ENCODE data around the gene TNN. TPM values are rescaled to one million over a fixed set of nuclear protein-coding genes. Genes with fewer than 3 reads are reported as not detected.
"Not testable (repeated sequence)": the region's sequence is repeated elsewhere in the genome, so short reads cannot be mapped to it uniquely, and the experiment has no call there.

The TNN gene
- total RNA-seq, 1 experiment from 2014 or later = not detected

DNA sequence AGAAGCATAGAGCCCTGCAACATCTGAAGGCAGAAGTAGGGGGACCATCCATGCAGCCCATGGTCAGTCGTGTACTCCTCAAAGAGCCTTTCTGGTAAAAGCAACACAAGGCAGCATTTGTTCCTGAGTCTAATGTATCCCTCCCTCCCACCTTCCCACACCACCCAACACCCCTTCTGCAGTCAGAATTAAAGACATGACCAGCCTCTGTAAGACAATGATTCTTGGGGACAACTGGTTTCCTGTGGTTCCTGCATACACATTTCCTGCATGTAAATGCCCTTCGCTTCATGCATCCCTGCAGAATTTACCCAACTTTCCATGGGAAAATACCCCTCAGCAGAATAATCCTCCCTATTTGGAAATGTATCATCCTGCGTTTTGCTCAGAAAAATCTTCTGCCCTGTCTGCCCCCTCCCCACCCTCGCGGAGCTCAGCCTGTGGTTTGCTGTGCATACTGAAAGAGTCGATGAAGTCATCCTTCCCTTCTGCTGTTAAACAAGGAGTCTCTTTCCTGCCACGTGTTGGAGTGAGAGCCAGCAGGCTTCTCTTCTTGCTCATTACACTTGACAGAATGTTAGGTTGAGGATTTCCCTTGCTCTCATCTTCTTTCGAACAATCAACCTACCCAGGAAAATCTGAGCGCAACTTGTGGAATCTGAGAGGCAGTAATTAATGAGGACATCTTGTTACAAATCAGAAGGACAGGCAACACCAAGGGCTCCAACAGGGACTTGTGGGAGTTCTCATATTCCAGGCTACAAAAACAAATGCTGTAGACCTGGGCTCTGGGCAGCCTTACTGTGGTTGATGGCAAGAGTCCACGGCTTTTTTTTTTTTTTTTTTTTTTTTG lies 4.7 kb downstream of the TNN start:
- DNase-seq (ENCODE audit: low read depth) = peak; percentile 57

DNA sequence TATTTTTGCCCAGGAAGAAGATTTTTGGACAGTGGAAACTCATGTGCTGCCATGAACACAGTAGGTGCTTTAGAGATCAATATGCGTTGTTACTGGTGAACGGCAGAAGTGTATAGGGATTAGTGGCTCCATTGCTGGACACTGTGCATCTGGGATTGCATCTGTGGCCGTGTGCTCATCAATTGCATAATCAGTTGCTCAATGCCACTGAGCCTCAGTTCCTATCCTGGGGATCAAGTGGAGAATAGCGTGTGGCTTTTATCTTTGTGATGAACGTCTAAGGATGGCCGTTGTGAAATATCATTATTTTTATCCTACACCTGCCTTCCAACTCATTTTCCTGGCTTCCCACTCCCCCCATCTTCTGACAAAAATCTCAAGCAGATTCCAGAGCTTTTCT lies 5.4 kb downstream of the TNN start:
- DNase-seq (ENCODE audit: low read depth) = peak; percentile 4

DNA sequence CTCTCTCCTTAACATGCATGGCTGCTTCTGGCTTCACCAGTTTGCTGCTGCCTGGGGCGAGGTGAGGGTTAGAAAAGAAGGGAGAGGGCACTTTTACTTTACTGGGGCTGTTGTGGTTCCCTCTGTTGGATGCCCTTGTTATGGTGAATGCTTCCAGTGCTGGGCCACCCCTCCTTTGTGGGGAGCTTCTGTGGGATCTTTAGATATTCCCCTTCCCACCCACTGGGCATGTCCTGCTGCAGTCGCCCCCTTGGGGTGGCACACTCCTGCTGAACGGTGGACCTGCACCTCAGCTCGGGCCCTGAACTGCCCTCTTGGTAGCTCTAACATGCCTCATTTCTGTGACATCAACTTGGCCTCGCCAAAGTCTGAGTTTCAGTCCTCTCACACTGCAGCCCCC lies 6.0 kb downstream of the TNN start:
- DNase-seq (ENCODE audit: low read depth) = no peak

DNA sequence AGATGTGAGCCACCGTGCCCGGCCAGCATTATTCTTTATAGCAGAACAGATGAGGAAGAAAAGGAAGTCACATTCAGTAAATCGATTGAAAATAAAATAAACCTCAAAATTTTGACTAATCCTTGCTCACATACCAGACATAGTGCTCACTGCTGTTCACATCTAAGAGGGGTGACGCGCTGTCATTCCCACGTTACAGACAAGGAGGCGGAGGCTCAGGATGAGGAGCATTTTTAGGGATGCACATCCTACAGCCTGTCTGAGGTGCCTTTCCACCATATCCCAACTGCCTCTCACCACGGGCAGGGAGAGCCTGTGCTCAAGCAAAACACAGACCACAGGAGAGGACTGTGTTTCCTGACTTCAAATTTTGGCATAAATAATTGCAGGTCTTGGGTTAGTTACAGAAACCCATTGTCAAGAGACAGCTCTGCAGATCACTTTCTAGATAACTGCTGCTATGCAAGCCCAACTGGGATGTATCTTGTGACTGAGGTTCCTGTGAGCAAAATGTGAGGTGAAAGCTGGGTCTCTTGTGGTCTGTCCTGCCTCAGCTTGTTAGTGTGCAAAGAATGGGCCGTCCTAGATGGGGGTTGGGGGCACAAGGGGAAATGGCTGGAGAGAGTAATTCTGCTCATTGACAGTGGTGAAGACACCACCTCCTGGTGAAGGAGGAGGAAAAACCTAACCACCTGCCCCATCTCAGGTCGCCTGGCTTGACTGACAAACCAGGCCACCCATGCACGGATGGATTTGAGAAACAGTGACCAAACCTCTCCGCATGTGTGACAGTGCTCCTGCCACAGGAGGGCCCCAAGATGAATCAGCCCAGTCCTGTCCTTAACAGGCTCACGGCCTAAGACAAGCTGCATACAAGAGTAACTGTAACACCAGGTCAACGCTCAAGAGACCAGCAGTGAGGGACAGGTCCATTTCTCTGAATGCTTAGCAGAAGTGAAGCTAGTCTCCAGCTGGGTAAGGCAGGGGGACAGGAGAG lies 8.2 kb downstream of the TNN start:
- DNase-seq (ENCODE audit: low read depth) = no peak

DNA sequence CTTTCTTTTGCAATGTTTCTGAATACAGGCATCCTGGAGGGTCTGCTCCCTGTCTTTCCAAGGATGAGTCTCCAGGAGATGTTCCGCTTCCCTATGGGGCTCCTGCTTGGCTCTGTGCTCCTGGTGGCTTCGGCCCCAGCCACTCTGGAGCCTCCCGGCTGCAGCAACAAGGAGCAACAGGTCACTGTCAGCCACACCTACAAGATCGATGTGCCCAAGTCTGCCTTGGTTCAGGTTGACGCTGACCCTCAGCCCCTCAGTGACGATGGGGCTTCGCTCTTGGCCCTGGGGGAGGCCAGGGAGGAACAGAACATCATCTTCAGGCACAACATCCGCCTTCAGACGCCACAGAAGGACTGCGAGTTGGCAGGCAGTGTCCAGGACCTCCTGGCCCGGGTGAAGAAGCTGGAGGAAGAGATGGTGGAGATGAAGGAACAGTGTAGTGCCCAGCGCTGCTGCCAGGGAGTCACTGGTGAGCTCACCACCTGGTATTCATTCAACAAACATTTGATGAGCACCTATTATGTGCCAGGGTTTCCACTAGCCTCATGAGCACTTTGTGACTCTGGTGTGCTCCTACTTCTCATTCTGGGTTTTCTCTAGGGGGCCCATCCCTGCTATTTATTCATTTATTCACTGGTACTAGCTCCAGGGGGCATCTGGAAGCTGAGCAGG lies 9.9 kb downstream of the TNN start:
- DNase-seq (ENCODE audit: low read depth) = no peak

DNA sequence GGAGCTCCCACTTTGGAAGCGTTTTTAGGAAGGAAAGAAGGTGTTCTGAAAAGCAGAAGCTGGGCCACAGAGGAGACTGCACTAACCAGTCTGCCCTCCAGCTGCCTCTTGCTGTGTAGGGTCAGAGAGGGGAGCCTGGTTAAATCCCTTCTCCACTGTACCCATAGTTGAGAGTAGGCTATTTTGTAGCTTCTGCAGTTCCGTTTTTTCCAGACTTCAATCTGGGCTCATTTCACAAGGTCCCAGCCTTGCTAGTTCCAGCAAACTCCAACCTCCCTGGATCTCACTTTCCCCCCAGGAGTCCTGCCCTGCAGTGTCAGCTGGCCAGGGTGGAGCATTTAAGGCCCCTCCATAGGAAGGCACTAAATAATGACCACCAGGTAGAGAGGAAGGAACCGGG lies 11.0 kb downstream of the TNN start:
- no peak for DNase-seq (ENCODE audit: low read depth)

DNA sequence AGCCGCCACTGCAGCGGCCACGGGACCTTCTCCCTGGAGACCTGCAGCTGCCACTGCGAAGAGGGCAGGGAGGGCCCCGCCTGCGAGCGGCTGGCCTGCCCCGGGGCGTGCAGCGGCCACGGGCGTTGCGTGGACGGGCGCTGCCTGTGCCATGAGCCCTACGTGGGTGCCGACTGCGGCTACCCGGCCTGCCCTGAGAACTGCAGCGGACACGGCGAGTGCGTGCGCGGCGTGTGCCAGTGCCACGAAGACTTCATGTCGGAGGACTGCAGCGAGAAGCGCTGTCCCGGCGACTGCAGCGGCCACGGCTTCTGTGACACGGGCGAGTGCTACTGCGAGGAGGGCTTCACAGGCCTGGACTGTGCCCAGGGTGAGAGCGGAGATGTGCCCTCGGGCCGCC lies 11.7 kb downstream of the TNN start:
- no peak for DNase-seq (ENCODE audit: low read depth)

DNA sequence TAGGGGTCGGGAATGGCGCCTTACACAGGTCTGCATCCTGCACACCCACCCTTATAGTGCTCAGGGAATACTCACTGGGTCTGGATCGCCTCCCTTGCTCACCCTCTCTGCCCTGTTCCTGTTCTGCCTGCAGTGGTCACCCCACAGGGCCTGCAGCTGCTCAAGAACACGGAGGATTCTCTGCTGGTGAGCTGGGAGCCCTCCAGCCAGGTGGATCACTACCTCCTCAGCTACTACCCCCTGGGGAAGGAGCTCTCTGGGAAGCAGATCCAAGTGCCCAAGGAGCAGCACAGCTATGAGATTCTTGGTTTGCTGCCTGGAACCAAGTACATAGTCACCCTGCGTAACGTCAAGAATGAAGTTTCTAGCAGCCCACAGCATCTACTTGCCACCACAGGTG lies 12.4 kb downstream of the TNN start:
- DNase-seq (ENCODE audit: low read depth) = no peak

DNA sequence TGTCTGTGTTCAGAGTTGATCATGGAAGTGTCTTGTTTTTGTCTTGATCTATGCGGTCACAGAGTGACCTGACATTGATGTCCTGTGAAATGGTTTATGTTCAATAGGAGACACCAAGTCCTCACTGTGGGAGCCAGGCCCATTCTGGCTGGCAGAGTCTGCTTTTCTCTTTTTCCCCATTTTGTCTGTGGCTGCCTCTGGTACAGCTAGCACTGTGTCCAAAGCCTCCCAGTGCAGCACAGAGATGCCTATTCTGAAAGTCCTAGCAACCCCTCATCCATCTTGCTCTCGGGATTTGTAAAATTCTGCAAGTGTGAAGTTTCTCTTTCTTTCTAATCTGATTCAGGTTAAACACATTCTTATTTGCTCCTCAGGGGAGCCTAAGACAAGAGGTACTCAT lies 14.3 kb downstream of the TNN start:
- no peak for DNase-seq (ENCODE audit: low read depth)

DNA sequence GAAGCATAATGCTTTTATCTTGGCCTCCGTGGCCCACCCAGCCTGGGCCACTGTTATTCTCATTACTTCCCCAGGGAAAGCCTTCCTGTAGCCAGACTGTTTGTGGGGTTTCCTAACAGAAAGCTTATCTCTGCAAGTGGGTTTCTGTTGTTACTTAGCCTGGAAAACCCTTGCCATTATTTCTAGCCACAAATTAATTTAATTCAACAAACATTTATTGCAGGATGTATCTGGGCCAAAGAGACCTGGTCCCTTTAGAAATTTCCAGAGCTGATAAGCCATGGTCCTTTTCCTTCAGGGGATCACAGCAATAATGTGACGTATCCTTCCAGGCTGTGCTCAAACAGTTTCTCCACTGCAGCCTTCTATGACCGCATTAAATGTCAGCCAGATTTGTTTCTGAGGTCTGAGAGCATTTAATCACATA lies 20.9 kb downstream of the TNN start:
- DNase-seq (ENCODE audit: low read depth) = no peak

DNA sequence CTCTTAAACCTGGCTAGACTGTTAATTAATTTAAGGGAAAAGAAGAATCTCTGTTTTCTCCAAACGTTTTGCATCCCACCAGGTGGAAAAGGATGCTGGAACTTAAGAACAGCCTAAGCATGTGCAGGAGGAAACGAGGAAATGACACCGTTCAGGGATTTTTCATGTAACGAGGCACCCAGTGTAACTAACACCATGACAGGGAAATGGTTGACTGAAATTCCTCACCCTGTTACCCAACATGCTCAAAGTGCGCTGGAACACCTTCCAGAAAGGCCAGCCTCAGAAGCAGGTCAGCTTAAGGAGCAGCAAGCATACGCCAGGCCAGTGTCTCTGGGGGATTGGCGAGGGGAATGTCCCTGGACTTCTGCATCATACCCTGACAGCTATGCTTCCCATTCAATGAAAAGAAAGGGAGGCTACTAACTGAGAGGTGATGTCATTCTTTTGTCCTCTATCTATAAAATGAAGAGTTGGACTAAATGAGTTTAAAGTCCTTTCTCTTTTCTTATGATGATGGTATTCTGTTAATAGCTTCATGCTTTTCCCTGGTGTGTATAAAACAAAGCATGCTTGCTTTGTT lies 21.6 kb downstream of the TNN start:
- no peak for DNase-seq (ENCODE audit: low read depth)

DNA sequence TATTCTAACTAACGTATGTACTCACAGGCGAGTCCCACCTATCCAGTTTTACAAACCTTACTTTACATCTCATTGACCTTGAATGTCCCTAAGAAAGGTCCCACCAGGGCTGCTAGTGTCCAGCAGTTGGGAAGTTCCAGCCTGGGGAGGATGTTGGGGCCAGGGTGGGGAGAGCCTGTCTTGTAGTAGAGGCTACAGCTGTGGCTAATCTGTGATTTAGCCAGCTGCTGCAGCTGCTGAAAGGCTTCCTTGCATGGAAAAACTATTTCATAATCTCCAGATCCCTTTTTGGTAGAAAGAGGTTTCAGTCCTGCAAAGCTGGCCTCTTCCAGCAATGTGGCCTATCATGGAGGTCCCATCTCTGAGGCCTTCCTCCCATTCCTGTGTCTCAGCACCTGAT lies 23.1 kb downstream of the TNN start:
- DNase-seq (ENCODE audit: low read depth) = no peak

DNA sequence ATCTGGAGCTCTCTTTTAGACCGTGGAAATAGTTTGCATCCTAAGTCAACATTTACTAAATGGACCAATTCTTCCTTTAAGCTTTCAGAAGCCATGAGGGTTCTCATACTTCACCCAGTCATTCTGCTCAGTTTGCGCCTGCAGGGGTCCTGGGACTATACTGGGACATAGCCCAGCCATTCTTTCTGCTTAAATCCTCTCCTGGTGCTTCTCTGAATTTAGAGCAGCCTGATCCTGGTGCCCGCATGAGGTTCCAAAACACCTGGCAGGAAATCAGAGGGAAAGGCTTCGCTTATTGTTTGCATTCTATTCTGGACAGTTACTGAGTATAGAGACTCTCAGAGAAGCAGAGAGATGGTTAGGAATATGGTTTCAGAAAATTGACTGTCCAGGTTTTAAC lies 27.0 kb downstream of the TNN start:
- no peak for DNase-seq (ENCODE audit: low read depth)

DNA sequence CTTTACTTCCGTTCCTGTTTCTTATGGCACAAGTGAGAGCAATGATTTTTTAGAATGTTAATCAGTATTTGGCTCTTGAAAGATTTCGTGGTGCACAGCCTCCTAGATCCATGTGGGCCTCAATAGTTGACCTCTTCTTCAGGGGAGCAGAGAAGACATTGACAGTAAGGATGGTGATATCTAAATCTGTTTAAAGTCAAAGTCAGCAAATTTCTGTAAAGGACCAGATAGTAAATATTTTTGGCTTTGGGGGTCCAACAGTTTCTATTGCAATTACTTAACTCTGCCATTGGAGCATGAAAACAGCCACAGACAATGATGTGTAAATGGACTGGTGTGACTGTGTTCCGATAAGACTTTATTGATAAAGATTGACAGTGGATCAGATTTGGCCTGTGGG lies 27.4 kb downstream of the TNN start:
- DNase-seq (ENCODE audit: low read depth) = no peak

DNA sequence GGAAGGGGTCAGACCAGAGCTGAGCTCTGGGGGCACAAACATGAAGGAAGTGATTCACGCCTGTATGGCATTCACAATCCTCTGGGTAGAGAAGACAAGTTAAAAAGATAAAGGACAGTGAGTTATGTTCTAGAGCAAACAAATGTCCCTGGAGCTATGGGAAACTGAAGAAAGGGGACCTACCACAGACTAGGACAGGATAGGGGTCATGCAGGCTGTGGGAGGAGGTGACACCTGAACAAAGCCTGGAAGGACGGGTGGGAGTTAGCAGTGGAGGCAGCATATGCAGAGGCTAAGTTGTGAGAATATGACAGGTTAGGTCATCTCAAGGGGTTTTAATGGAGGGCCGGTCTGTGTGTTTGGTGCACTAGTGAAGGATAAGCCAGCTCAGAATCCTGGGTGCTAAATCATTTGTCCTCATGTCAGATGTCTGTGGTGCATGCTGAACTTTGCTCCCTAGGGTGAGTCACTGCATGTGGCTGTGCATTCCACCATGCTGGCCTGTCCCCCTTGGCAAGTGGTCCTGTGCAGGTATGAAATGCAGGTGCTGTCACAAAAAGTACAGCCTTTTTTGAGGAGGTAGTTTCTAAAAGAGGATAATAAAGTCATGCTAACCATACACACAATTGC lies 28.5 kb downstream of the TNN start:
- DNase-seq (ENCODE audit: low read depth) = no peak

DNA sequence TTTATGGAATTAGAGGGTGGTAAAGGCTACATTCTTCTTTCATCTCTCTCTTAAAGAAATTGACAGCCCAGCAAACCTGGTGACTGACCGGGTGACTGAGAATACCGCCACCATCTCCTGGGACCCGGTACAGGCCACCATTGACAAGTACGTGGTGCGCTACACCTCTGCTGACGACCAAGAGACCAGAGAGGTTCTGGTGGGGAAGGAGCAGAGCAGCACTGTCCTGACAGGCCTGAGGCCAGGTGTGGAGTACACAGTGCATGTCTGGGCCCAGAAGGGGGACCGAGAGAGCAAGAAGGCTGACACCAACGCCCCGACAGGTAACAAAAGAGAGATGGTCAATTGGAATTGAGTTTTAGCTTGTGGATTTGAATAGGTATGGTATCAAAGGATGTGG lies 29.7 kb downstream of the TNN start:
- no peak for DNase-seq (ENCODE audit: low read depth)

DNA sequence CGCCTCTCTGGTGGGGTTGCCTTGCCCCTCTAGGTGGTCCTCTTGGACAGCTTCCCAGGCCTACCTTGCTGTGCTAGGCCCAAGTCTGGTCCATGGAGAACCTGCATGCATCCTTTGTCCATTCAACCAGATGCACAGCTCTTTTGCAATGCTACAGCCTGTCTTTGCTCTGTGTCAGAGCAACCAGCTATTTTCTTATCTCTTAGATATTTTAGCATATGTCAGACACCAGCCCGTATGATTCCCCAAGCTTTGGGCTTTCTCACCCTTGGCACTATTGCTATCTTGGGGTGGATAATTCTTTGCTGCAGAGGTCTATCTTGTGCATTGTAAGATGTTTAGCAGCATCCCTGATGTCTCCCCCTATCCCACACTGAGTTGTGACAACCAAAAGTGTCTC lies 32.3 kb downstream of the TNN start:
- DNase-seq (ENCODE audit: low read depth) = no peak

DNA sequence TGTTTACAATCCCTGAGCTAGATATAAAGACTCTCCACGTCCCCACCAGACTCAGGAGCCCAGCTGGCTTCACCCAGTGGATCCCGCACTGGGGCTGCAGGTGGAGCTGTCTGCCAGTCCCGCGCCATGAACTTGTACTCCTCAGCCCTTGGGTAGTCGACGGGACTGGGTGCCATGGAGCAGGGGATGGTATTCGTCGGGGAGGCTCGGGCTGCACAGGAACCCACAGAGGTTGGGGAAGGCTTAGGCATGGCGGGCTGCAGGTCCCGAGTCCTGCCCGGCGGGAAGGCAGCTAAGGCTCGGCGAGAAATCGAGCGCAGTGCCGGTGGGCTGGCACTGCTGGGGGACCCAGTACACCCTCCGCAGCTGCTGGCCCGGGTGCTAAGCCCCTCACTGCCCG lies 34.5 kb downstream of the TNN start:
- not testable (repeated sequence) for DNase-seq (ENCODE audit: low read depth)

DNA sequence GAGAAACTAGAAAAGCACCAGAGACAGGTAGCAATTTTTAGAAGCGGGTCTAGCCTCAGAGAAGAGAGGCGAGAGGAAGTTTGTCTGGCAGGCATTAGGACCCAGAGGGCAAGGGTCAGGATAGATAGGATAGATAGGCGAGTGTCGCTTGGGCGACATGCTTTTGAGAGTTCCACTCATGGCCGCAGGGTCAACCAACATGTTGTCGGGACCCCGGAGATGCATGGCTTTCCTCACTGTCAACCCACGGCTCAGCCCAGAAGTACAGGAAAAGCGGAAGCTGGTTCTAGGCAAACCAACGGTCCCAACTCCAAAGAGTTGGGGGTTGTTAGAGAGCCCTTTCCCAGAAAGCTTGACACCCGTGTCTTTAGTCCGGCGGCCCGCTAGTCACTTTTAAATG lies 38.9 kb downstream of the TNN start:
- DNase-seq (ENCODE audit: low read depth) = not testable (repeated sequence)

DNA sequence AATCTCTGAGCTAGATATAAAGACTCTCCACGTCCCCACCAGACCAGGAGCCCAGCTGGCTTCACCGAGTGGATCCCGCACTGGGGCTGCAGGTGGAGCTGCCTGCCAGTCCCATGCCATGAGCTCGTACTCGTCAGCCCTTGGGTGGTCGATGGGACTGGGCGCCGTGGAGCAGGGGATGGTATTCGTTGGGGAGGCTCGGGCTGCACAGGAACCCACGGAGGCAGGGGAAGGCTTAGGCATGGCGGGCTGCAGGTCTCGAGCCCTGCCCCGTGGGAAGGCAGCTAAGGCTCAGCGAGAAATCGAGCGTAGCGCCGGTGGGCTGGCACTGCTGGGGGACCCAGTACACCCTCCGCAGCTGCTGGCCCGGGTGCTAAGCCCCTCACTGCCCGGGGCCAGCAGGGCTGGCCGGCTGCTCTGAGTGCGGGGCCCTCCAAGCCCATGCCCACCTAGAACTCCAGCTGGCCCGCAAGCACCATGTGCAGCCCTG lies 40.7 kb downstream of the TNN start:
- not testable (repeated sequence) for DNase-seq (ENCODE audit: low read depth)

DNA sequence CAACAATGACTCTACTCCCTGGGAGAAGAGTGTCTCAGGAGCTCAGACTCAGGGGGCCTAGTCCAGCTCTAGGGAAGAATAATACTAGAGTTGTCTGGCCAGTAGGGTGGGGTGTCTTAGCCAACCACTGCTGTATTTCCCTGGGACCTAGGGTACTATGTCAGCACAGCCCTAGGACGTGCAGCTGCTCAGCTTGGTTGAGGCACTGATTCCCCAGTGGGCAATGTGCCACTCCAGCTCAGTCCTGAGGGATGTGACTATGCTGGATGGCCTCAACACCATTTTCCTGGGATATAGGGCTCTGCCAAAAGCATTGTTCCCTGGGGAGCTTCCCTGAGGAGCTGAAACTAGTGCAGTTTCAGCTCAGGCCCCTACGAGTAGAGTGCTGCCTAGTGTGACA lies 47.4 kb downstream of the TNN start:
- DNase-seq (ENCODE audit: low read depth) = no peak
